ENCODE measurements around the gene RIPOR3.

DNA sequence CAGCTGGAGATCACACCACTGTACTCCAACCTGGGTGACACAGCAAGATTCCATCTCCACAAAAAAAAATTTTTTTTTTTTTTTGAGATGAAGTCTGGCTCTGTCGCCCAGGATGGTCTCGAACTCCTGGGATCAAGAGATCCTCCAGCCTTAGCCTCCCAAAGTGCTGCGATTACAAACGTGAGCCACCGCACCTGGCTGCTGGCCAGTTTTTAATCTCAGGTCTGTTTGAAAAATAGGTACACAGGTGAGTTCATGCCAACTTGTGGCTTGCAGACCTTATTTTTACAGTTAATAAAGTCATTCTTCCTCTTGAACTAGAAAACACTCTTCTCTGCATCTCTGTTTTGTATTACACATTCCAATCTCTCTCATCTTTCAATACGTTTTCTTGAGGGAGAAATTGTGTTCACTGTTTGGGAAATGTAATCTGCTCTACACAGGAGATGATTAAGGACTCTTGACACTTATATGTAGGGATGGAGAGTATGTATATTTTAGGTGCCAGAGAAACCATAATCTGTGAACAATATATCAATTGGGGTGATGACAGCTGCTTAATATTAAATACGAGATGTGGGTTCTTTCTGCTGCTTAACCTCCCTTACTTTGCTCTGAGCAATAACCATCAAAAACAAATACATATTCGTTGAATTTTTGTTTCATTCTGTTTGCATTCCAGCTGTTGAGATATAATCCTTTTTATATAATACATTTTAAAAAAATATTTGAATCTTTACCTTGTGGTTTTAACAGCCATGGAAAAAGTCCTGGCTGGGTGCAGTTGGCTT lies 17.7 kb upstream of the RIPOR3 start:
- no peak for TF ChIP-seq EZH2 (IDR thresholded peaks at IDR 0.05; ENCODE audit: borderline replicate concordance, low read length)
- TF ChIP-seq, protein P1, sequence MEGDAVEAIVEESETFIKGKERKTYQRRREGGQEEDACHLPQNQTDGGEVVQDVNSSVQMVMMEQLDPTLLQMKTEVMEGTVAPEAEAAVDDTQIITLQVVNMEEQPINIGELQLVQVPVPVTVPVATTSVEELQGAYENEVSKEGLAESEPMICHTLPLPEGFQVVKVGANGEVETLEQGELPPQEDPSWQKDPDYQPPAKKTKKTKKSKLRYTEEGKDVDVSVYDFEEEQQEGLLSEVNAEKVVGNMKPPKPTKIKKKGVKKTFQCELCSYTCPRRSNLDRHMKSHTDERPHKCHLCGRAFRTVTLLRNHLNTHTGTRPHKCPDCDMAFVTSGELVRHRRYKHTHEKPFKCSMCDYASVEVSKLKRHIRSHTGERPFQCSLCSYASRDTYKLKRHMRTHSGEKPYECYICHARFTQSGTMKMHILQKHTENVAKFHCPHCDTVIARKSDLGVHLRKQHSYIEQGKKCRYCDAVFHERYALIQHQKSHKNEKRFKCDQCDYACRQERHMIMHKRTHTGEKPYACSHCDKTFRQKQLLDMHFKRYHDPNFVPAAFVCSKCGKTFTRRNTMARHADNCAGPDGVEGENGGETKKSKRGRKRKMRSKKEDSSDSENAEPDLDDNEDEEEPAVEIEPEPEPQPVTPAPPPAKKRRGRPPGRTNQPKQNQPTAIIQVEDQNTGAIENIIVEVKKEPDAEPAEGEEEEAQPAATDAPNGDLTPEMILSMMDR (IDR thresholded peaks at IDR 0.05; ENCODE audit: low read length), result no peak
